ENCODE results near the gene SYT17. TPM values are rescaled to one million over a fixed set of nuclear protein-coding genes. Genes with fewer than 3 reads are reported as not detected.

SYT17 gene
- total and polyA plus RNA-seq, 4 donors, result 2.5 to 4.3 (median 2.6) TPM

- no peak overlapping the region for H3K4me3 ChIP-seq (ENCODE audit: low read length in 2 of 2)
- intact Hi-C loops (cut with DNase I), result loop anchor here in 1 of 2 donors (5.0 kb wide), 1 partner anchor 82 kb away; no protein-coding TSS in a partner anchor
- H3K9me3 ChIP-seq (ENCODE audit: control insufficient read depth, low read length), result no peaks in the 10 kb centered on the region
- H3K27me3 ChIP-seq (ENCODE audit: control insufficient read depth in 1 of 2, insufficient read depth in 2 of 2, low read length in 1 of 2), result no peaks in the 10 kb centered on the region
- H3K4me1 ChIP-seq (ENCODE audit: control insufficient read depth in 1 of 2, insufficient read depth in 2 of 2, low read length in 2 of 2), result no peaks in the 10 kb centered on the region
- no peak overlapping the region for H3K27ac ChIP-seq (ENCODE audit: low read depth in 1 of 2, low read length in 2 of 2)
- 93 to 94% methylated on average over 3 of the region's 3 CpGs for WGBS, 2 donors
- ATAC-seq (ENCODE audit: low FRiP score), result no peak
- no peak for DNase-seq
- no peaks in the 10 kb centered on the region for H3K36me3 ChIP-seq (ENCODE audit: control insufficient read depth in 1 of 2, insufficient read depth in 2 of 2, low read length in 1 of 2)
Observed at GRCh38 chr16:19174478-19174877, 6.4 kb downstream of the SYT17 start.

GRCh38 chr16:19175492-19176262, 7.6 kb downstream of the SYT17 start:
- no peak for ATAC-seq (ENCODE audit: low FRiP score)
- H3K27ac ChIP-seq (ENCODE audit: low read depth in 1 of 2, low read length in 2 of 2), result no peak overlapping the region
- WGBS, 2 donors, result 86 to 90% methylated on average over 9 of the region's 9 CpGs

GRCh38 chr16:19177111-19177739, 9.2 kb downstream of the SYT17 start:
- no peaks in the 10 kb centered on the region for H3K36me3 ChIP-seq (ENCODE audit: control insufficient read depth in 1 of 2, insufficient read depth in 2 of 2, low read length in 1 of 2)
- 83 to 85% methylated on average over 5 of the region's 5 CpGs for WGBS, 2 donors
- H3K27ac ChIP-seq (ENCODE audit: low read depth in 1 of 2, low read length in 2 of 2), result no peak overlapping the region
- no peaks in the 10 kb centered on the region for H3K9me3 ChIP-seq (ENCODE audit: control insufficient read depth, low read length)
- DNase-seq (no peak), ATAC-seq (ENCODE audit: low FRiP score) (no peak)
- H3K4me1 ChIP-seq (ENCODE audit: control insufficient read depth in 1 of 2, insufficient read depth in 2 of 2, low read length in 2 of 2), result no peaks in the 10 kb centered on the region
- no peaks in the 10 kb centered on the region for H3K27me3 ChIP-seq (ENCODE audit: control insufficient read depth in 1 of 2, insufficient read depth in 2 of 2, low read length in 1 of 2)
- intact Hi-C loops (cut with DNase I), result no loop called here
- no peak overlapping the region for H3K4me3 ChIP-seq (ENCODE audit: low read length in 2 of 2)

More at GRCh38 chr16:19175492-19176262, 7.6 kb downstream of the SYT17 start:
- Histone ChIP-seq H3K4me3 (ENCODE audit: low read length in 2 of 2) (no peak overlapping the region), H3K4me1 (ENCODE audit: control insufficient read depth in 1 of 2, insufficient read depth in 2 of 2, low read length in 2 of 2) (no peaks in the 10 kb centered on the region), H3K36me3 (ENCODE audit: control insufficient read depth in 1 of 2, insufficient read depth in 2 of 2, low read length in 1 of 2) (no peaks in the 10 kb centered on the region), H3K27me3 (ENCODE audit: control insufficient read depth in 1 of 2, insufficient read depth in 2 of 2, low read length in 1 of 2) (no peaks in the 10 kb centered on the region), H3K9me3 (ENCODE audit: control insufficient read depth, low read length) (no peaks in the 10 kb centered on the region)
- no peak for DNase-seq
- intact Hi-C loops (cut with DNase I), result no loop called here

GRCh38 chr16:19179546-19180490, 11.8 kb downstream of the SYT17 start:
- no peak overlapping the region for H3K4me3 ChIP-seq (ENCODE audit: low read length in 2 of 2)
- H3K9me3 ChIP-seq (ENCODE audit: control insufficient read depth, low read length), result no peaks in the 10 kb centered on the region
- H3K27ac ChIP-seq (ENCODE audit: low read depth in 1 of 2, low read length in 2 of 2), result no peak overlapping the region
- H3K27me3 ChIP-seq (ENCODE audit: control insufficient read depth in 1 of 2, insufficient read depth in 2 of 2, low read length in 1 of 2), result no peaks in the 10 kb centered on the region
- no peaks in the 10 kb centered on the region for H3K4me1 ChIP-seq (ENCODE audit: control insufficient read depth in 1 of 2, insufficient read depth in 2 of 2, low read length in 2 of 2)
- DNase-seq (peak; percentile 73 to 85), ATAC-seq (ENCODE audit: low FRiP score) (no peak)
- WGBS, 2 donors, result 68 to 69% methylated on average over 27 of the region's 27 CpGs
- intact Hi-C loops (cut with DNase I), result loop anchor here in 1 of 2 donors (5.0 kb wide), 1 partner anchor 93 kb away; no protein-coding TSS in a partner anchor
- no peaks in the 10 kb centered on the region for H3K36me3 ChIP-seq (ENCODE audit: control insufficient read depth in 1 of 2, insufficient read depth in 2 of 2, low read length in 1 of 2)

- H3K4me3 ChIP-seq (ENCODE audit: low read length in 2 of 2), result no peak overlapping the region
- intact Hi-C loops (cut with DNase I), result loop anchor here in 1 of 2 donors (5.0 kb wide), 1 partner anchor 93 kb away; no protein-coding TSS in a partner anchor
- DNase-seq (no peak), ATAC-seq (ENCODE audit: low FRiP score) (no peak)
- 95 to 96% methylated on average over 4 of the region's 4 CpGs for WGBS, 2 donors
- H3K27me3 ChIP-seq (ENCODE audit: control insufficient read depth in 1 of 2, insufficient read depth in 2 of 2, low read length in 1 of 2), result no peaks in the 10 kb centered on the region
- H3K36me3 ChIP-seq (ENCODE audit: control insufficient read depth in 1 of 2, insufficient read depth in 2 of 2, low read length in 1 of 2), result no peaks in the 10 kb centered on the region
- H3K4me1 ChIP-seq (ENCODE audit: control insufficient read depth in 1 of 2, insufficient read depth in 2 of 2, low read length in 2 of 2), result no peaks in the 10 kb centered on the region
- no peaks in the 10 kb centered on the region for H3K9me3 ChIP-seq (ENCODE audit: control insufficient read depth, low read length)
- no peak overlapping the region for H3K27ac ChIP-seq (ENCODE audit: low read depth in 1 of 2, low read length in 2 of 2)
Observed at GRCh38 chr16:19180741-19181140, 12.7 kb downstream of the SYT17 start.

- Histone ChIP-seq H3K27me3 (ENCODE audit: control insufficient read depth in 1 of 2, insufficient read depth in 2 of 2, low read length in 1 of 2) (no peaks in the 10 kb centered on the region), H3K36me3 (ENCODE audit: control insufficient read depth in 1 of 2, insufficient read depth in 2 of 2, low read length in 1 of 2) (no peaks in the 10 kb centered on the region), H3K4me1 (ENCODE audit: control insufficient read depth in 1 of 2, insufficient read depth in 2 of 2, low read length in 2 of 2) (no peaks in the 10 kb centered on the region), H3K9me3 (ENCODE audit: control insufficient read depth, low read length) (no peaks in the 10 kb centered on the region), H3K27ac (ENCODE audit: low read depth in 1 of 2, low read length in 2 of 2) (no peak overlapping the region), H3K4me3 (ENCODE audit: low read length in 2 of 2) (no peak overlapping the region)
- DNase-seq (no peak), ATAC-seq (ENCODE audit: low FRiP score) (no peak)
- intact Hi-C loops (cut with DNase I), result loop anchor here in 1 of 2 donors (5.0 kb wide), 1 partner anchor 95 kb away; no protein-coding TSS in a partner anchor
- WGBS, 2 donors, result 79 to 95% methylated on average over 6 of the region's 6 CpGs
Observed at GRCh38 chr16:19182481-19182880, 14.4 kb downstream of the SYT17 start.

GRCh38 chr16:19183187-19183586, 15.1 kb downstream of the SYT17 start:
- Histone ChIP-seq H3K36me3 (ENCODE audit: control insufficient read depth in 1 of 2, insufficient read depth in 2 of 2, low read length in 1 of 2) (no peaks in the 10 kb centered on the region), H3K4me1 (ENCODE audit: control insufficient read depth in 1 of 2, insufficient read depth in 2 of 2, low read length in 2 of 2) (no peaks in the 10 kb centered on the region), H3K9me3 (ENCODE audit: control insufficient read depth, low read length) (no peaks in the 10 kb centered on the region), H3K4me3 (ENCODE audit: low read length in 2 of 2) (no peak overlapping the region), H3K27ac (ENCODE audit: low read depth in 1 of 2, low read length in 2 of 2) (no peak overlapping the region), H3K27me3 (ENCODE audit: control insufficient read depth in 1 of 2, insufficient read depth in 2 of 2, low read length in 1 of 2) (no peaks in the 10 kb centered on the region)
- no peak for ATAC-seq (ENCODE audit: low FRiP score)
- no peak for DNase-seq
- whole genome bisulfite sequencing, 2 donors, result 85 to 86% methylated on average over 6 of the region's 6 CpGs
- intact Hi-C loops (cut with DNase I), result loop anchor here in 1 of 2 donors (5.0 kb wide), 1 partner anchor 96 kb away; no protein-coding TSS in a partner anchor

- Histone ChIP-seq H3K4me1 (ENCODE audit: control insufficient read depth in 1 of 2, insufficient read depth in 2 of 2, low read length in 2 of 2) (no peaks in the 10 kb centered on the region), H3K27ac (ENCODE audit: low read depth in 1 of 2, low read length in 2 of 2) (no peak overlapping the region), H3K27me3 (ENCODE audit: control insufficient read depth in 1 of 2, insufficient read depth in 2 of 2, low read length in 1 of 2) (no peaks in the 10 kb centered on the region), H3K4me3 (ENCODE audit: low read length in 2 of 2) (no peak overlapping the region), H3K36me3 (ENCODE audit: control insufficient read depth in 1 of 2, insufficient read depth in 2 of 2, low read length in 1 of 2) (no peaks in the 10 kb centered on the region), H3K9me3 (ENCODE audit: control insufficient read depth, low read length) (no peaks in the 10 kb centered on the region)
- ATAC-seq (ENCODE audit: low FRiP score) (no peak), DNase-seq (no peak)
- 62 to 64% methylated on average over 9 of the region's 9 CpGs for WGBS, 2 donors
- intact Hi-C loops (cut with DNase I), result loop anchor here (5.0 kb wide), 2 partner anchors 73 to 98 kb away; partner anchors contain the start of gene ITPRIPL2 (in 1 of the 2)
Observed at GRCh38 chr16:19184823-19185509, 16.9 kb downstream of the SYT17 start.

Measured in aorta (tissue), 5 donors.